HL-60 (cell line): ENCODE data around the gene VAMP8.
A peak's percentile ranks its signal among the peaks of the same experiment; 100 is the strongest.

Experiments used
- DNase-seq, 2 experiments: peaks; one replicate each; pipeline ENCODE4 v3.0.0-alpha.2; 2010 to 2020; ENCODE audit warnings: low read depth in 1 of 2, low spot score in 1 of 2
- H3K27ac ChIP-seq: fragments of 250-450 bp; sonication (Bioruptor Pico); replicated peaks from 2 replicates; pipeline ENCODE4 v1.5.1; 2020; ENCODE audit warnings: mild to moderate bottlenecking, moderate library complexity
- H3K27me3 ChIP-seq: fragments of 250-450 bp; sonication (Bioruptor Pico); 2 replicates; pipeline ENCODE4 v1.5.1; 2021; ENCODE audit warnings: mild to moderate bottlenecking, moderate library complexity; ENCODE audit not compliant: insufficient read depth, poor library complexity, severe bottlenecking
- H3K4me3 ChIP-seq: replicated peaks from 2 replicates; pipeline ENCODE4 v1.5.1; 2011; ENCODE audit warnings: mild to moderate bottlenecking, control low read depth, low read length; ENCODE audit not compliant: insufficient read depth
- GABPA ChIP-seq: IDR thresholded peaks from 2 replicates; pipeline ENCODE4 v1.6.1; 2012; ENCODE audit warnings: low read depth
- POLR2AphosphoS5 ChIP-seq: IDR thresholded peaks from 2 replicates; pipeline ENCODE4 v1.6.1; 2012; ENCODE audit warnings: low read depth
- REST ChIP-seq: IDR thresholded peaks from 2 replicates; pipeline ENCODE4 v1.6.1; 2012; ENCODE audit warnings: low read depth; ENCODE audit not compliant: insufficient replicate concordance
- SPI1 ChIP-seq: IDR thresholded peaks from 2 replicates; pipeline ENCODE4 v1.6.1; 2012; ENCODE audit warnings: low read depth, mild to moderate bottlenecking, borderline replicate concordance
- TF ChIP-seq, protein P1 (sequence below): IDR thresholded peaks from one replicate; pipeline ENCODE4 v1.5.1; 2011; ENCODE audit warnings: low read length, control low read depth, inconsistent platforms; ENCODE audit not compliant: insufficient read depth

The VAMP8 gene

GRCh38 chr2:85536479-85536878 is 40.9 kb upstream of the VAMP8 start:
- TF ChIP-seq, protein P1, sequence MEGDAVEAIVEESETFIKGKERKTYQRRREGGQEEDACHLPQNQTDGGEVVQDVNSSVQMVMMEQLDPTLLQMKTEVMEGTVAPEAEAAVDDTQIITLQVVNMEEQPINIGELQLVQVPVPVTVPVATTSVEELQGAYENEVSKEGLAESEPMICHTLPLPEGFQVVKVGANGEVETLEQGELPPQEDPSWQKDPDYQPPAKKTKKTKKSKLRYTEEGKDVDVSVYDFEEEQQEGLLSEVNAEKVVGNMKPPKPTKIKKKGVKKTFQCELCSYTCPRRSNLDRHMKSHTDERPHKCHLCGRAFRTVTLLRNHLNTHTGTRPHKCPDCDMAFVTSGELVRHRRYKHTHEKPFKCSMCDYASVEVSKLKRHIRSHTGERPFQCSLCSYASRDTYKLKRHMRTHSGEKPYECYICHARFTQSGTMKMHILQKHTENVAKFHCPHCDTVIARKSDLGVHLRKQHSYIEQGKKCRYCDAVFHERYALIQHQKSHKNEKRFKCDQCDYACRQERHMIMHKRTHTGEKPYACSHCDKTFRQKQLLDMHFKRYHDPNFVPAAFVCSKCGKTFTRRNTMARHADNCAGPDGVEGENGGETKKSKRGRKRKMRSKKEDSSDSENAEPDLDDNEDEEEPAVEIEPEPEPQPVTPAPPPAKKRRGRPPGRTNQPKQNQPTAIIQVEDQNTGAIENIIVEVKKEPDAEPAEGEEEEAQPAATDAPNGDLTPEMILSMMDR: no peak
- TF ChIP-seq GABPA: no peak
- no peak for TF ChIP-seq POLR2AphosphoS5
- TF ChIP-seq SPI1: no peak
- no peak for TF ChIP-seq REST
- Histone ChIP-seq H3K27ac (peak overlapping the region; percentile 99; the same call in 1 of the 2 replicates), H3K27me3 (no peaks in the 10 kb centered on the region), H3K4me3 (no peak overlapping the region)
- no peak for DNase-seq

- H3K27ac ChIP-seq: peak overlapping the region; percentile 99
- H3K27me3 ChIP-seq: no peaks in the 10 kb centered on the region
- no peak for TF ChIP-seq SPI1
- TF ChIP-seq REST: peak; percentile 9
- TF ChIP-seq GABPA: 0 out of 2 replicates have a peak, but pooled peaks have one; percentile 4
- peak; percentile 70 for TF ChIP-seq POLR2AphosphoS5
- TF ChIP-seq, protein P1: no peak
- peak; percentile 52 to 65 for DNase-seq
- H3K4me3 ChIP-seq: peak overlapping the region; percentile 98
These were observed 39.5 kb upstream of the VAMP8 start for GRCh38 chr2:85537600-85538506.

DNA sequence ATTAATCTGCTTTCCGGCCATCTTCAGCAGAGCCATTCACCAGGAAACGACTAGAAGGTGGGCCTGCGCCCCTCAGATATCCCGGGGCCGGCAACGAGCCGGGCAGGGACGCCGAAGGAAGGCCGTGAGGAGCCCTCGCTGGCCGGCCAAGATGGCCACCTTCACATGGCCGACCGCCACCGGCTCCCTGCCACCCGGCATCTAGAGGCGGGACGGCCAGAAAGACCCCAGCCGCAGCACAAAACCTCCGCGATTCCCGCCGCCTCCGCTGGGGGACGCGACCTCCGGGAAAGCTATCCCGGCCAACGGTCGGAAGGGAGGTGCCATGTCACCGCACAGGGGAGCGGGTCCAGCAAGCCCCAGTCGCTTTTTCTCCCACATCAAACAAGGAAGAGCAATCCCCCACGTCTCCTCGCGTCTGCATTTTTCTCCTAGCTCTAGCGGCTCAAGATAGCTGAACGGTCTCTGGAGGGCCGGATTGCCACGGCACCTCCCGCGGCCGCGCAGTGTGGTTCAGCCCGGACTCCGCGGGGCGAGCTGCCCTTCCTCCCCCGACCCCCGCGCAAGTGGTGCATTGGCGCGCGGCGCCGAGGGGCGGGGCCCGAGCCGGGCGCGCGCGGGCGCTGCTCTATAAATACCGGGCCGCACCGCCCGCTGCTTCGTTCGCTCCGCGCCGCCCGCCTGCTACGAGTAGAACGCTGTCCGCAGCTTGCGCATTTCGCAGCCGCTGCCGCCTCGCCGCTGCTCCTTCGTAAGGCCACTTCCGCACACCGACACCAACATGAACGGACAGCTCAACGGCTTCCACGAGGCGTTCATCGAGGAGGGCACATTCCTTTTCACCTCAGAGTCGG is 38.7 kb upstream of the VAMP8 start, which contains the start of gene MAT2A:
TSS of gene MAT2A (plus strand) at position 662 of the 854 bp plus-strand sequence. CDS start at position 782, 120 bp downstream.
- peak; percentile 80 for TF ChIP-seq REST
- peak; percentile 38; the same call in 1 of the 2 replicates for TF ChIP-seq SPI1
- TF ChIP-seq GABPA: no peak
- peak; percentile 98 for TF ChIP-seq POLR2AphosphoS5
- TF ChIP-seq, protein P1: peak; percentile 54
- peak within 1 kb of the TSS; percentile 98 for H3K4me3 ChIP-seq
- peak within 1 kb of the TSS; percentile 99 for H3K27ac ChIP-seq
- peak; percentile 95 to 98 for DNase-seq
- no peaks in the 10 kb centered on the region for H3K27me3 ChIP-seq
